ENCODE measurements around the gene PRPF18. TPM values are rescaled to one million over a fixed set of nuclear protein-coding genes. Genes with fewer than 3 reads are reported as not detected.

PRPF18 gene
- polyA plus RNA-seq, 1 donor from 2014 or later = 56.7 TPM

DNA sequence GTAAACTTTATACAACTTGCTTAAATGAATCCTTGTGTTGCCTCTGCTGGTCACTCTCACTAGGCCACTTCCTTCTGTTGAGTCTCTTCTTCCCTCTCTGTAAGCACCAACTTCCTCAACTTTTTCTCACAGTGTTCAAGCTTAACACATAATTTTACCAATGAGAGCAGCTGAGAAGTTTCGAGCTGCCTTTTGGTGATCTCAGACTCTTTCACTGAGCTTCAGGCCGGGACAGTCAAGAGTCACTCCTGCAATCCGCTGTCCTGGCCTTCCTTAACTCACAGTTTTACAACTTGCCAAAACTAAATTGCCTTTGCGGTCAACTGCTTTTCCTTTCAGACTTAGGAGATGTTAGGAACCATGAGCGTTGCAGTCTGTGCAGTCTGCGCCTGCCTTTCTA is 47.4 kb downstream of the PRPF18 start:
- Histone ChIP-seq H3K79me2 (replicated peaks; ENCODE audit: insufficient read depth, low read length) (no peaks in the 10 kb centered on the region), H3K4me2 (ENCODE audit: low read length) (no peak overlapping the region), H3K9me3 (ENCODE audit: low read length) (no peaks in the 10 kb centered on the region), H3F3A (ENCODE audit: insufficient read depth, low read length, poor library complexity, severe bottlenecking) (no peaks in the 10 kb centered on the region), H3K27ac (ENCODE audit: low read length) (no peak overlapping the region), H3K27me3 (ENCODE audit: insufficient read depth, low read depth, low read length) (no peaks in the 10 kb centered on the region), H3K9ac (ENCODE audit: low read length) (no peak overlapping the region), H4K20me1 (ENCODE audit: insufficient read depth) (no peaks in the 10 kb centered on the region), H3K36me3 (ENCODE audit: insufficient read depth, low read length) (no peaks in the 10 kb centered on the region), H3K9me2 (ENCODE audit: insufficient read depth, low read length) (no peaks in the 10 kb centered on the region), H3K4me3 (ENCODE audit: low read length) (no peak overlapping the region), H2AFZ (ENCODE audit: low read depth, low read length) (no peak overlapping the region)
- TF ChIP-seq TAF1 (IDR thresholded peaks at IDR 0.05; ENCODE audit: low read depth) (no peak), EZH2 (IDR thresholded peaks at IDR 0.05; ENCODE audit: borderline replicate concordance, insufficient read depth, low read length, poor library complexity, severe bottlenecking) (no peak), POLR2AphosphoS5 (IDR thresholded peaks at IDR 0.05) (no peak), EP300 (conservative IDR thresholded peaks at IDR 0.05; ENCODE audit: poor library complexity, severe bottlenecking) (no peak), RAD21 (conservative IDR thresholded peaks at IDR 0.05) (no peak), MXI1 (conservative IDR thresholded peaks at IDR 0.05; ENCODE audit: poor library complexity, severe bottlenecking) (no peak), SMC3 (conservative IDR thresholded peaks at IDR 0.05; ENCODE audit: poor library complexity) (no peak)
- TF ChIP-seq, protein P1, sequence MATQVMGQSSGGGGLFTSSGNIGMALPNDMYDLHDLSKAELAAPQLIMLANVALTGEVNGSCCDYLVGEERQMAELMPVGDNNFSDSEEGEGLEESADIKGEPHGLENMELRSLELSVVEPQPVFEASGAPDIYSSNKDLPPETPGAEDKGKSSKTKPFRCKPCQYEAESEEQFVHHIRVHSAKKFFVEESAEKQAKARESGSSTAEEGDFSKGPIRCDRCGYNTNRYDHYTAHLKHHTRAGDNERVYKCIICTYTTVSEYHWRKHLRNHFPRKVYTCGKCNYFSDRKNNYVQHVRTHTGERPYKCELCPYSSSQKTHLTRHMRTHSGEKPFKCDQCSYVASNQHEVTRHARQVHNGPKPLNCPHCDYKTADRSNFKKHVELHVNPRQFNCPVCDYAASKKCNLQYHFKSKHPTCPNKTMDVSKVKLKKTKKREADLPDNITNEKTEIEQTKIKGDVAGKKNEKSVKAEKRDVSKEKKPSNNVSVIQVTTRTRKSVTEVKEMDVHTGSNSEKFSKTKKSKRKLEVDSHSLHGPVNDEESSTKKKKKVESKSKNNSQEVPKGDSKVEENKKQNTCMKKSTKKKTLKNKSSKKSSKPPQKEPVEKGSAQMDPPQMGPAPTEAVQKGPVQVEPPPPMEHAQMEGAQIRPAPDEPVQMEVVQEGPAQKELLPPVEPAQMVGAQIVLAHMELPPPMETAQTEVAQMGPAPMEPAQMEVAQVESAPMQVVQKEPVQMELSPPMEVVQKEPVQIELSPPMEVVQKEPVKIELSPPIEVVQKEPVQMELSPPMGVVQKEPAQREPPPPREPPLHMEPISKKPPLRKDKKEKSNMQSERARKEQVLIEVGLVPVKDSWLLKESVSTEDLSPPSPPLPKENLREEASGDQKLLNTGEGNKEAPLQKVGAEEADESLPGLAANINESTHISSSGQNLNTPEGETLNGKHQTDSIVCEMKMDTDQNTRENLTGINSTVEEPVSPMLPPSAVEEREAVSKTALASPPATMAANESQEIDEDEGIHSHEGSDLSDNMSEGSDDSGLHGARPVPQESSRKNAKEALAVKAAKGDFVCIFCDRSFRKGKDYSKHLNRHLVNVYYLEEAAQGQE (IDR thresholded peaks at IDR 0.05; ENCODE audit: borderline replicate concordance) = no peak
- TF ChIP-seq, protein P2, sequence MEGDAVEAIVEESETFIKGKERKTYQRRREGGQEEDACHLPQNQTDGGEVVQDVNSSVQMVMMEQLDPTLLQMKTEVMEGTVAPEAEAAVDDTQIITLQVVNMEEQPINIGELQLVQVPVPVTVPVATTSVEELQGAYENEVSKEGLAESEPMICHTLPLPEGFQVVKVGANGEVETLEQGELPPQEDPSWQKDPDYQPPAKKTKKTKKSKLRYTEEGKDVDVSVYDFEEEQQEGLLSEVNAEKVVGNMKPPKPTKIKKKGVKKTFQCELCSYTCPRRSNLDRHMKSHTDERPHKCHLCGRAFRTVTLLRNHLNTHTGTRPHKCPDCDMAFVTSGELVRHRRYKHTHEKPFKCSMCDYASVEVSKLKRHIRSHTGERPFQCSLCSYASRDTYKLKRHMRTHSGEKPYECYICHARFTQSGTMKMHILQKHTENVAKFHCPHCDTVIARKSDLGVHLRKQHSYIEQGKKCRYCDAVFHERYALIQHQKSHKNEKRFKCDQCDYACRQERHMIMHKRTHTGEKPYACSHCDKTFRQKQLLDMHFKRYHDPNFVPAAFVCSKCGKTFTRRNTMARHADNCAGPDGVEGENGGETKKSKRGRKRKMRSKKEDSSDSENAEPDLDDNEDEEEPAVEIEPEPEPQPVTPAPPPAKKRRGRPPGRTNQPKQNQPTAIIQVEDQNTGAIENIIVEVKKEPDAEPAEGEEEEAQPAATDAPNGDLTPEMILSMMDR (IDR thresholded peaks at IDR 0.05; ENCODE audit: poor library complexity, severe bottlenecking) = no peak

DNA sequence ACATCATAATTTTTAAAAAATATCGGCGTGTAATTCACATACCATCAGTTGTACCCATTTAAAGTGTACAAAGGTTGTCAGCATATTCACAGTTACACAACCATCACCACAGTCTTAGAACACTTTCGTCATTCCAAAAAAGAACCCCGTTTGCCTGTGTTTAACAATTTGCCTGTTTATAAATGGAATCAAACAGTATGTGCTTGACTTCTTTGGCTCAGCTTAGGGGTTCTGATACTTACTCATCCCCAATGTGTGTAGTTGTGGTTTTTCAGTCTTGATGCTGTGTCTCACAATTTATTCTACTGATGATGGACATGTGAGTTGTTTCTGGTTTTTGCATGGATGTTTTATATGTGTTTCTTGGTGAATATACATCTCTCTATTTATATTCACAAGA is 50.0 kb downstream of the PRPF18 start:
- H3K36me3 ChIP-seq (ENCODE audit: insufficient read depth, low read length) = no peaks in the 10 kb centered on the region
- TF ChIP-seq MXI1 (conservative IDR thresholded peaks at IDR 0.05; ENCODE audit: poor library complexity, severe bottlenecking) = no peak
- TF ChIP-seq, protein P2 (IDR thresholded peaks at IDR 0.05; ENCODE audit: poor library complexity, severe bottlenecking) = no peak
- TF ChIP-seq POLR2AphosphoS5 (IDR thresholded peaks at IDR 0.05) = no peak
- TF ChIP-seq SMC3 (conservative IDR thresholded peaks at IDR 0.05; ENCODE audit: poor library complexity) = no peak
- TF ChIP-seq TAF1 (IDR thresholded peaks at IDR 0.05; ENCODE audit: low read depth) = no peak
- TF ChIP-seq EP300 (conservative IDR thresholded peaks at IDR 0.05; ENCODE audit: poor library complexity, severe bottlenecking) = no peak
- TF ChIP-seq RAD21 (conservative IDR thresholded peaks at IDR 0.05) = no peak
- TF ChIP-seq EZH2 (IDR thresholded peaks at IDR 0.05; ENCODE audit: borderline replicate concordance, insufficient read depth, low read length, poor library complexity, severe bottlenecking) = no peak
- TF ChIP-seq, protein P1 (IDR thresholded peaks at IDR 0.05; ENCODE audit: borderline replicate concordance) = no peak

More for the DNA sequence above, 50.0 kb downstream of the PRPF18 start:
- Histone ChIP-seq H3K79me2 (replicated peaks; ENCODE audit: insufficient read depth, low read length) (no peaks in the 10 kb centered on the region), H3K4me3 (ENCODE audit: low read length) (no peak overlapping the region), H3K27me3 (ENCODE audit: insufficient read depth, low read depth, low read length) (no peaks in the 10 kb centered on the region), H3K9me2 (ENCODE audit: insufficient read depth, low read length) (no peaks in the 10 kb centered on the region), H3K4me2 (ENCODE audit: low read length) (no peak overlapping the region), H2AFZ (ENCODE audit: low read depth, low read length) (no peak overlapping the region), H3K9ac (ENCODE audit: low read length) (no peak overlapping the region), H3K9me3 (ENCODE audit: low read length) (no peaks in the 10 kb centered on the region), H3F3A (ENCODE audit: insufficient read depth, low read length, poor library complexity, severe bottlenecking) (no peaks in the 10 kb centered on the region), H4K20me1 (ENCODE audit: insufficient read depth) (no peaks in the 10 kb centered on the region), H3K27ac (ENCODE audit: low read length) (no peak overlapping the region)
